AG04449 (cell line): ENCODE measurements around the gene GALNT7.

ENCODE experiments used
- CTCF ChIA-PET: fragments of 350-600 bp; formaldehyde crosslinking; extraction: SDS; loops from one replicate; lab custom pipeline; 2021; ENCODE audit warnings: antibody characterized with exemption; lab: Yijun Ruan, JAX
- POLR2A ChIA-PET: fragments of 400-600, 350-600 bp; formaldehyde crosslinking; extraction: SDS; loops from one replicate; lab custom pipeline; 2020; ENCODE audit warnings: antibody characterized with exemption, inconsistent platforms; lab: Yijun Ruan, JAX
- DNase-seq: peaks from one replicate; pipeline ENCODE4 v3.0.0-alpha.2; 2010; ENCODE audit warnings: low read depth, low spot score
- H3K4me3 ChIP-seq: 2 replicates; pipeline ENCODE4 v1.5.1; 2011; ENCODE audit warnings: low read depth, mild to moderate bottlenecking, control low read depth, low read length
- TF ChIP-seq, protein P1 (sequence below): IDR thresholded peaks from one replicate; pipeline ENCODE4 v1.5.1; 2011; ENCODE audit warnings: mild to moderate bottlenecking, moderate library complexity, low read length, control low read depth, inconsistent platforms; ENCODE audit not compliant: insufficient read depth; ENCODE audit errors: missing control alignments

Gene GALNT7

DNA sequence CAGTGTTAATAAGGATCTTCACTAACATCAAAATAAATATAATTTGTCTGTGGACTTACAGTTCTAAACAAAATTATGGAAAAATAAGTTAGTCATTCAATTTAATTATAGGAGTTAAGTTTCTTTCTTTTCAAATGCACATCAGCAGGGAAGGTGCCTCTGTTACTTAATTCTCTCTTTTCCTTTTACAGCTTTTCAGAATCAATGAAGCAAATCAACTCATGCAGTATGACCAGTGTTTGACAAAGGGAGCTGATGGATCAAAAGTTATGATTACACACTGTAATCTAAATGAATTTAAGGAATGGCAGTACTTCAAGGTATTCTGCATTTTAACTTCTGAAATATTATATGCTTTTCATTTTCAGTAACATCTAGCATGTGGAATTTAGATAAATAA, 149.6 kb downstream of the GALNT7 start:
- TF ChIP-seq, protein P1, sequence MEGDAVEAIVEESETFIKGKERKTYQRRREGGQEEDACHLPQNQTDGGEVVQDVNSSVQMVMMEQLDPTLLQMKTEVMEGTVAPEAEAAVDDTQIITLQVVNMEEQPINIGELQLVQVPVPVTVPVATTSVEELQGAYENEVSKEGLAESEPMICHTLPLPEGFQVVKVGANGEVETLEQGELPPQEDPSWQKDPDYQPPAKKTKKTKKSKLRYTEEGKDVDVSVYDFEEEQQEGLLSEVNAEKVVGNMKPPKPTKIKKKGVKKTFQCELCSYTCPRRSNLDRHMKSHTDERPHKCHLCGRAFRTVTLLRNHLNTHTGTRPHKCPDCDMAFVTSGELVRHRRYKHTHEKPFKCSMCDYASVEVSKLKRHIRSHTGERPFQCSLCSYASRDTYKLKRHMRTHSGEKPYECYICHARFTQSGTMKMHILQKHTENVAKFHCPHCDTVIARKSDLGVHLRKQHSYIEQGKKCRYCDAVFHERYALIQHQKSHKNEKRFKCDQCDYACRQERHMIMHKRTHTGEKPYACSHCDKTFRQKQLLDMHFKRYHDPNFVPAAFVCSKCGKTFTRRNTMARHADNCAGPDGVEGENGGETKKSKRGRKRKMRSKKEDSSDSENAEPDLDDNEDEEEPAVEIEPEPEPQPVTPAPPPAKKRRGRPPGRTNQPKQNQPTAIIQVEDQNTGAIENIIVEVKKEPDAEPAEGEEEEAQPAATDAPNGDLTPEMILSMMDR = no peak

DNA sequence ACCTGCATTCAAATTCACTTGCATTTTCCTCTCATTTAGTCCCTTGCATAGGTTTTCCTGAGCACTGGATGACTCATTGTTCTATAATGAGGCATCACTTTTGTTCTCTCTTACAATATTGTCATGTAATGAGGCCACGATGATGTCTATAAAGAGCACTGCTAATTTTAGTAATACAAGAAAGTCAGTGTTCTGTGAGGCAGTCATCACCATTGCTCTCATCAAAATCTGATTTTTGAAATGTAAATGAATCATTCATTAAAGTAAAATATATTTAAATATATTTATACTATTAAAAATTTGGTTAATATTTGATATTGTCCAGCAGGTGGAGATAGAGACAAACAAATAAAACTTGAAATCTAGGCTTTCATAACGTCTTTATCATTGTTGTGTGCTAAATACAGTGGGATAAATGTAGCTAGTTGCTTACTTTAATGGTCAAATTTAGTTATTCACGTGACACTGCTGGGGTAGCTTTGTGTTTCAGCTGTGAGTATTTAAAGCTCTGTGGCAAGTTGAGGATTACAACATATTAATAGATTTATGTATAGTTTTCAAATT, 150.1 kb downstream of the GALNT7 start:
- DNase-seq = no peak
- no peak overlapping the region for H3K4me3 ChIP-seq
- POLR2A ChIA-PET = interaction anchor here (0.9 to 1.1 kb wide), 2 partner anchors 15 to 106 kb away, joined by 3 read pairs; partner anchors contain the start of gene HMGB2
- TF ChIP-seq, protein P1 = no peak
- CTCF ChIA-PET = interaction anchor here (0.7 to 9.9 kb wide), 34 partner anchors 9 to 672 kb away, joined by 3 to 464 read pairs (median 5); partner anchors contain the start of gene HMGB2

More for the DNA sequence above, 149.6 kb downstream of the GALNT7 start:
- H3K4me3 ChIP-seq = no peak overlapping the region
- DNase-seq = no peak
- CTCF ChIA-PET = interaction anchor here (0.9 to 9.9 kb wide), 18 partner anchors 12 to 304 kb away, joined by 3 to 464 read pairs (median 6); partner anchors contain the start of gene HMGB2
- POLR2A ChIA-PET = interaction anchor here (1.1 kb wide), 1 partner anchor 107 kb away, joined by 3 read pairs; no protein-coding TSS in a partner anchor

DNA sequence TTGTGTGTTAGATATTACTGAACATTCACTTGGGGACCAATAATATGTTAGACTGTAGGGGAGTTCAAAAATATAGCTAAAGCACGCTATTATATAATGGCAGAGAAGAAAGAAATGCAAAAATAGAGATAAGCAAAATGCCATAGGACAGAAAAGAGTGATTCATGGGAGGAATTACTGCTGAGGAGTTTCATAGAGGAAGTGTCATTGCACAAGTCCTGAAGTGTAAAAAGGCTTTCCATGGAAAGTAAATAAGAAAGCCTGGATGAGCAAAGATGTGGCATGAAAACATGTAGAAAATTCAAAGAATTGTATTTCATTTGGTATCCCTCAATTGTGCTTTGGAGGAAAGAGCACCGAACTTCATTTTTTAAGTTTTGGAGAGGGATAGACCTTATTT, 151.1 kb downstream of the GALNT7 start:
- H3K4me3 ChIP-seq = no peak overlapping the region
- ChIA-PET POLR2A (interaction anchor here (0.9 kb wide), 1 partner anchor 14 kb away, joined by 3 read pairs; the partner anchor contains the start of gene HMGB2), CTCF (interaction anchor here (0.9 to 9.9 kb wide), 24 partner anchors 12 to 306 kb away, joined by 3 to 464 read pairs (median 4); partner anchors contain the start of gene HMGB2)
- no peak for DNase-seq
- TF ChIP-seq, protein P1 = no peak

DNA sequence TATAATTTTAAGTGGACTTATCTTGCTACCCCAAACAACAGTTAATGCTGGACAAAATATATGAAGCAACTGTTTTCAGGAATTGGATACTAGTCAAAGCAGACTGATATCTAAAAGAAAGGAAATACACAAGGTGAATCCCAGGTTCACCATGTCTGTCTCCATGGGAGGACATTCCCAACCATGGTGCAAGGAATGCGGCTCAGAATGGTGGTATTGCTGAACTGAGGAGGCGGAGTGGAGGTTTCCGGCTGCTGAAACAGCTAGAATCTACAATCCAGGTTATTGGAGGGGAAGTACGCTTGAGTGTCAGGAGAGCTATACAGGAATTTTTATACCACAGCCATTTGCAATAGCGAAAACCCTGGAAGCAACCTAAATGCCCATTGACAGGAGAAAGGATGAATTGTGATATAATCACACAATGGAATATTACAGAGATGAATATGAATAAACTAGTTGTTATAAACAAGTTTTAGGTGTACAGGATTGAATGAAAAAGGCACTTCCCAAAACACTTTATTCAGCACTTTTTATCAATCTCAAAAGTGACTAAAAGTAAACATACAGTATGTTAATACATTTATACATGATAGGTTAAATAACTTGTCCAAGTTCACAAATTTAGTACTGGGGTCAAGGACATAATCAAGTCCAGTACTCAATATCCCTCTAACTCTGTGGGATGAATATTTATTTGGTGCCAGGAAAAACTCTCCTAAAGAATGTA, 156.6 kb downstream of the GALNT7 start:
- CTCF ChIA-PET = interaction anchor here (1.6 to 9.9 kb wide), 2 partner anchors 36 to 90 kb away, joined by 6 to 464 read pairs; no protein-coding TSS in a partner anchor
- DNase-seq = no peak
- POLR2A ChIA-PET = interaction anchor here (0.8 kb wide), 1 partner anchor 9 kb away, joined by 3 read pairs; no protein-coding TSS in a partner anchor
- H3K4me3 ChIP-seq = no peak overlapping the region
- TF ChIP-seq, protein P1 = no peak

DNA sequence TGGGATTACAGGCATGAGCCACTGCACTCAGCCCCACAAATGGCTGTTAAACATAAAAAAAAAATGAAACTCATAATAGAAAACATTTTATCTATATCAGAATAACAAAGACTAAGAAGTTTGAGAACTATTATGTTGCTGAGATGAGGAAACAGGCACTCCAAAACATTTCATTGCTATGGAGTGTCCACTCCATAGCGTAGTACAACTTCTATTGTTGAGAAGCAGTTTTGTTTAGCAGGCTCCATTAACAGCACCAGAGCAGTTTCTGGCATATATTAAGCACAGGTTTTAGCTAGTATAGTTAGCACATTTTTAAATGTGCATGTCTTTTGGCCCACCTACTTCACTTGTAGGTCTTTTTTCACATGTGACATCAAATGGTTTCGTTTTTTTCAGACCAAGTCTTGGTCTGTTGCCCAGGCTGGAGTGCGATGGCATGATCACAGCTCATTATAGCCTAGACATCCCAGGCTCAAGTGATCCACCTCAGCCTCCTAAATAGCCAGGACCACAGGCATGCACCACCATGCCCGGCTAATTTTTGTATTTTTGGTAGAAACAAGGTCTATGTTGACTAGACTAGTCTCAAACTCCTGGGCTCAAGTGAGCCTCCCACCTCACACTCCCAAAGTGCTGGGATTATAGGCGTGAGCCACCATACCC, 159.8 kb downstream of the GALNT7 start:
- CTCF ChIA-PET = interaction anchor here (1.3 to 7.6 kb wide), 2 partner anchors 8 to 97 kb away, joined by 6 to 68 read pairs; no protein-coding TSS in a partner anchor
- H3K4me3 ChIP-seq = no peak overlapping the region
- TF ChIP-seq, protein P1 = no peak
- POLR2A ChIA-PET = interaction anchor here (0.6 kb wide), 1 partner anchor 42 kb away, joined by 3 read pairs; the partner anchor contains the start of gene SAP30
- DNase-seq = no peak
